Body of pancreas (tissue), 4 donors: ENCODE data around the gene LTC4S. TPM values are rescaled to one million over a fixed set of nuclear protein-coding genes. Genes with fewer than 3 reads are reported as not detected.
"Not testable (repeated sequence)": the region's sequence is repeated elsewhere in the genome, so short reads cannot be mapped to it uniquely, and the experiment has no call there.

Experiments used
- ATAC-seq: fragments of 150-250 bp; one replicate; pipeline ENCODE4 v1.9.1; 2016
- DNase-seq, 4 donors: peaks; one replicate each; pipeline ENCODE4 v3.0.0-alpha.2; 2019
- H3K27ac ChIP-seq, 4 donors: fragments of 200-600 bp; sonication (generic); 1 replicate in 3 of 4; 2 replicates in 1 of 4; pipeline versions ENCODE4 v1.5.1 to v1.6.1; 2016 to 2019; ENCODE audit warnings: mild to moderate bottlenecking in 1 of 4, mixed read lengths in 1 of 4, moderate library complexity in 1 of 4
- H3K27me3 ChIP-seq, 2 donors: fragments of 200-600 bp; sonication (generic); one replicate each; pipeline ENCODE4 v1.6.0; 2016; ENCODE audit warnings: mild to moderate bottlenecking in 1 of 2
- H3K36me3 ChIP-seq, 2 donors: fragments of 200-600 bp; sonication (generic); replicated peaks in 1 of 2; 2 replicates each; pipeline ENCODE4 v1.5.1; 2016; ENCODE audit warnings: low read depth in 2 of 2; ENCODE audit not compliant: insufficient read depth in 1 of 2
- H3K4me1 ChIP-seq: fragments of 200-600 bp; sonication (generic); one replicate; pipeline ENCODE4 v1.6.0; 2016
- H3K4me3 ChIP-seq, 2 donors: fragments of 200-600 bp; sonication (generic); 1 replicate in 1 of 2; 2 replicates in 1 of 2; pipeline ENCODE4 v1.5.1; 2016 to 2019
- H3K9me3 ChIP-seq, 3 donors: fragments of 200-600 bp; sonication (generic); 1 replicate in 2 of 3; 2 replicates in 1 of 3; pipeline ENCODE4 v1.5.1; 2016
- CTCF ChIP-seq, 7 experiments: fragments of 450-650 bp in 4 of 7; fragments of 200-600 bp in 3 of 7; sonication (generic) in 3 of 7; IDR thresholded peaks; one replicate each; pipeline ENCODE4 v1.5.1; 2016 to 2019; ENCODE audit warnings: antibody characterized with exemption in 7 of 7
- POLR2A ChIP-seq, 3 donors: fragments of 450-650 bp; IDR thresholded peaks; one replicate each; pipeline ENCODE4 v1.6.1; 2016; ENCODE audit warnings: antibody characterized with exemption in 3 of 3, mild to moderate bottlenecking in 2 of 3
- WGBS, 2 donors: methylation state at CpG; one replicate each; pipeline ENCODE4 v1.1.5; 2017; 5-methylcytosine and 5-hydroxymethylcytosine counted together
- intact Hi-C: fragments of 100-400 bp; cut with DNase I; formaldehyde crosslinking; loops from one replicate; pipeline ENCODE4 v1.15.1; 2023
- total RNA-seq, 2 donors: library from RNA; depleted of rRNA; stranded (reverse); fragments of >200 nt; gene quantifications; one replicate each; pipeline ENCODE4 v1.1.0, GENCODE V29; 2016

LTC4S gene
- total RNA-seq, 2 donors from 2014 or later: 10.6 to 16.2 TPM

GRCh38 chr5:179783128-179783527, 10.7 kb upstream of the LTC4S start:
- Histone ChIP-seq H3K9me3 (no peaks in the 10 kb centered on the region), H3K4me1 (no peaks in the 10 kb centered on the region), H3K36me3 (peaks cover 0 to 2% of the 10 kb centered on the region in 2 donors), H3K27ac (no peak overlapping the region), H3K27me3 (no peaks in the 10 kb centered on the region), H3K4me3 (no peak overlapping the region)
- intact Hi-C loops: no loop called here
- ATAC-seq: no peak
- WGBS, 2 donors: 93 to 95% methylated on average over 6 to 9 of the region's 9 CpGs
- no peak for DNase-seq
- TF ChIP-seq CTCF (IDR thresholded peaks at IDR 0.05): no peak
- TF ChIP-seq POLR2A (IDR thresholded peaks at IDR 0.05): no peak

- Histone ChIP-seq H3K27me3 (no peaks in the 10 kb centered on the region), H3K4me1 (peaks cover 1% of the 10 kb centered on the region), H3K9me3 (no peaks in the 10 kb centered on the region), H3K36me3 (no peaks in the 10 kb centered on the region), H3K4me3 (no peak overlapping the region), H3K27ac (no peak overlapping the region)
- no peak for ATAC-seq
- no peak for DNase-seq
- WGBS, 2 donors: 71 to 72% methylated on average over 9 to 10 of the region's 12 CpGs
- intact Hi-C loops: no loop called here
- TF ChIP-seq CTCF (IDR thresholded peaks at IDR 0.05) (no peak), POLR2A (IDR thresholded peaks at IDR 0.05) (no peak)
Observed at GRCh38 chr5:179786861-179787260, 6.9 kb upstream of the LTC4S start.

GRCh38 chr5:179788193-179788854, 5.5 kb upstream of the LTC4S start:
- Histone ChIP-seq H3K27ac (no peak overlapping the region), H3K4me3 (no peak overlapping the region), H3K4me1 (peaks cover 16% of the 10 kb centered on the region), H3K36me3 (no peaks in the 10 kb centered on the region), H3K27me3 (no peaks in the 10 kb centered on the region), H3K9me3 (no peaks in the 10 kb centered on the region)
- no peak for ATAC-seq
- intact Hi-C loops: no loop called here
- TF ChIP-seq POLR2A (IDR thresholded peaks at IDR 0.05) (no peak), CTCF (IDR thresholded peaks at IDR 0.05) (no peak)
- DNase-seq: no peak
- 88 to 90% methylated on average over 5 to 7 of the region's 7 CpGs for WGBS, 2 donors

- H3K27me3 ChIP-seq, H3K27ac ChIP-seq, H3K36me3 ChIP-seq, DNase-seq, ATAC-seq, H3K4me3 ChIP-seq, H3K9me3 ChIP-seq, intact Hi-C loops: not testable (repeated sequence)
- WGBS, 2 donors: 96 to 99% methylated on average over 9 of the region's 9 CpGs
- H3K4me1 ChIP-seq: peaks cover 26% of the 10 kb centered on the region
Observed at GRCh38 chr5:179789278-179789677, 4.5 kb upstream of the LTC4S start.

GRCh38 chr5:179791881-179792611, 1.7 kb upstream of the LTC4S start:
- no peak overlapping the region for H3K4me3 ChIP-seq
- DNase-seq (peak in 2 of 4 donors; percentile 19 to 38), ATAC-seq (no peak)
- TF ChIP-seq POLR2A (IDR thresholded peaks at IDR 0.05) (no peak), CTCF (IDR thresholded peaks at IDR 0.05) (no peak)
- intact Hi-C loops: no loop called here
- H3K27me3 ChIP-seq: no peaks in the 10 kb centered on the region
- no peaks in the 10 kb centered on the region for H3K9me3 ChIP-seq
- peaks cover 47% of the 10 kb centered on the region for H3K4me1 ChIP-seq
- H3K27ac ChIP-seq: peak overlapping the region in 2 of 4 donors; percentile 65 to 87
- H3K36me3 ChIP-seq: no peaks in the 10 kb centered on the region
- WGBS, 2 donors: 70 to 74% methylated on average over 7 to 13 of the region's 15 CpGs
